ENCODE results near the gene PSME2. TPM values are rescaled to one million over a fixed set of nuclear protein-coding genes. Genes with fewer than 3 reads are reported as not detected.

PSME2 gene
- 100 to 1,000 TPM; 106 to 112 TPM for total RNA-seq
- 97.9 TPM for polyA plus RNA-seq (2013, experiment 1 of 2)
- polyA plus RNA-seq (2013, experiment 2 of 2): 84.8 TPM
- long read RNA-seq, experiment 1, transcript PSME2-201 (11 exons, 1,404 nt): major isoform, 27 of 50 reads
- long read RNA-seq, experiment 1, partial matches to known transcripts: 6 of 50 reads
- long read RNA-seq, experiment 1, other reads (novel, unspliced or antisense): 14 of 50 reads
- long read RNA-seq, experiment 2, transcript PSME2-201 (11 exons, 1,404 nt): major isoform, 86 of 104 reads
- long read RNA-seq, experiment 2, partial matches to known transcripts: 6 of 104 reads
- long read RNA-seq, experiment 2, other reads (novel, unspliced or antisense): 8 of 104 reads
- long read RNA-seq, experiment 3, transcript PSME2-201 (11 exons, 1,404 nt): major isoform, 43 of 74 reads
- long read RNA-seq, experiment 3, partial matches to known transcripts: 3 of 74 reads
- long read RNA-seq, experiment 3, other reads (novel, unspliced or antisense): 22 of 74 reads
- long read RNA-seq, experiment 4, transcript PSME2-201 (11 exons, 1,404 nt): major isoform, 170 of 189 reads
- long read RNA-seq, experiment 4, transcript PSME2-203 (11 exons, 1,502 nt): minor isoform, 10 of 189 reads
- long read RNA-seq, experiment 4, partial matches to known transcripts: 0 of 189 reads
- long read RNA-seq, experiment 4, other reads (novel, unspliced or antisense): 9 of 189 reads

- Mint-ChIP-seq H3K27me3 (ENCODE audit: insufficient read depth) (no peaks in the 10 kb centered on the region), H3K36me3 (ENCODE audit: low read depth) (peaks cover 43% of the 10 kb centered on the region), H3K9me3 (no peaks in the 10 kb centered on the region), H3K4me3 (peak within 1 kb of the TSS; percentile 92), H3K4me1 (peaks cover 20% of the 10 kb centered on the region), H3K27ac (peak within 1 kb of the TSS; percentile 98)
- Histone ChIP-seq H3K9ac (ENCODE audit: extremely low read depth, low read length, poor library complexity, severe bottlenecking) (peak within 1 kb of the TSS; percentile 66), H3K4me3 (ENCODE audit: low read length) (peak within 1 kb of the TSS; percentile 98), H3K4me1 (ENCODE audit: control insufficient read depth, insufficient read depth, low read length) (peaks cover 6% of the 10 kb centered on the region), H3K27me3 (ENCODE audit: control insufficient read depth, insufficient read depth, low read length, poor library complexity, severe bottlenecking) (no peaks in the 10 kb centered on the region), H3K36me3 (ENCODE audit: control insufficient read depth, insufficient read depth, low read length) (peaks cover 51% of the 10 kb centered on the region), H3K27ac (ENCODE audit: low read depth, low read length) (peak within 1 kb of the TSS; percentile 75), H3K9me3 (ENCODE audit: control insufficient read depth, low read length) (no peaks in the 10 kb centered on the region)
- TF ChIP-seq CTCF (conservative IDR thresholded peaks at IDR 0.05): peak; percentile 19
- peak; percentile 99 for DNase-seq
- 0% methylated on average over 6 to 22 of the region's 25 CpGs for WGBS, 2 experiments (ENCODE audit: insufficient coverage in 1 of 2, insufficient read length in 1 of 2)
Measured at GRCh38 chr14:24146453-24146977, at the start of gene PSME2. Gene PSME2, minus strand, starts transcription at chr14:24146610. Its CDS starts 29 bp downstream, at chr14:24146581.

- H3K9me3 Mint-ChIP-seq: peaks cover 3% of the 10 kb centered on the region
- peaks cover 8% of the 10 kb centered on the region for H3K4me1 Mint-ChIP-seq
- Histone ChIP-seq H3K9ac (ENCODE audit: extremely low read depth, low read length, poor library complexity, severe bottlenecking) (peak within 1 kb of the TSS; percentile 93), H3K4me1 (ENCODE audit: control insufficient read depth, insufficient read depth, low read length) (no peaks in the 10 kb centered on the region), H3K36me3 (ENCODE audit: control insufficient read depth, insufficient read depth, low read length) (peaks cover 39% of the 10 kb centered on the region), H3K27ac (ENCODE audit: low read depth, low read length) (peak within 1 kb of the TSS; percentile 96), H3K9me3 (ENCODE audit: control insufficient read depth, low read length) (no peaks in the 10 kb centered on the region), H3K27me3 (ENCODE audit: control insufficient read depth, insufficient read depth, low read length, poor library complexity, severe bottlenecking) (no peaks in the 10 kb centered on the region), H3K4me3 (ENCODE audit: low read length) (peak within 1 kb of the TSS; percentile 91)
- no peaks in the 10 kb centered on the region for H3K27me3 Mint-ChIP-seq (ENCODE audit: insufficient read depth)
- peaks cover 51% of the 10 kb centered on the region for H3K36me3 Mint-ChIP-seq (ENCODE audit: low read depth)
- 0% methylated on average over 50 to 89 of the region's 89 CpGs for WGBS, 2 experiments (ENCODE audit: insufficient coverage in 1 of 2, insufficient read length in 1 of 2)
- peak within 1 kb of the TSS; percentile 77 for H3K4me3 Mint-ChIP-seq
- H3K27ac Mint-ChIP-seq: peak within 1 kb of the TSS; percentile 96
- DNase-seq: peak; percentile 95
- no peak for TF ChIP-seq CTCF (conservative IDR thresholded peaks at IDR 0.05)
Measured at GRCh38 chr14:24195186-24196070, 49.0 kb upstream of the PSME2 start, which contains the start of gene TM9SF1. Gene TM9SF1, minus strand, starts transcription at chr14:24195441. Its CDS starts 422 bp downstream, at chr14:24195019.

GRCh38 chr14:24194873-24195185 is 48.4 kb upstream of the PSME2 start:
- Histone ChIP-seq H3K36me3 (ENCODE audit: control insufficient read depth, insufficient read depth, low read length) (peaks cover 41% of the 10 kb centered on the region), H3K9ac (ENCODE audit: extremely low read depth, low read length, poor library complexity, severe bottlenecking) (peak overlapping the region; percentile 93), H3K27me3 (ENCODE audit: control insufficient read depth, insufficient read depth, low read length, poor library complexity, severe bottlenecking) (no peaks in the 10 kb centered on the region), H3K4me3 (ENCODE audit: low read length) (peak overlapping the region; percentile 91), H3K9me3 (ENCODE audit: control insufficient read depth, low read length) (no peaks in the 10 kb centered on the region), H3K27ac (ENCODE audit: low read depth, low read length) (peak overlapping the region; percentile 96), H3K4me1 (ENCODE audit: control insufficient read depth, insufficient read depth, low read length) (no peaks in the 10 kb centered on the region)
- DNase-seq: no peak
- Mint-ChIP-seq H3K27me3 (ENCODE audit: insufficient read depth) (no peaks in the 10 kb centered on the region), H3K4me3 (peak overlapping the region; percentile 77), H3K27ac (peak overlapping the region; percentile 77), H3K36me3 (ENCODE audit: low read depth) (peaks cover 47% of the 10 kb centered on the region), H3K9me3 (no peaks in the 10 kb centered on the region), H3K4me1 (peaks cover 8% of the 10 kb centered on the region)
- WGBS, 2 experiments (ENCODE audit: insufficient coverage in 1 of 2, insufficient read length in 1 of 2): 63 to 94% methylated on average over 3 to 8 of the region's 8 CpGs
- no peak for TF ChIP-seq CTCF (conservative IDR thresholded peaks at IDR 0.05)
